HG02938 (cell line): ENCODE data around the gene ATP6V1A.

ENCODE experiments used
- ATAC-seq: cut with Tn5 transposase; IDR thresholded peaks from one replicate; pipeline ENCODE4 v1.9.1; 2021; ENCODE audit warnings: mild to moderate bottlenecking, moderate library complexity; ENCODE audit not compliant: unreplicated experiment

The ATP6V1A gene

GRCh38 chr3:113746548-113747282, at the start of gene ATP6V1A:
Gene ATP6V1A (plus strand): TSS chr3:113747035. CDS start chr3:113778754, 31,719 bp downstream.
- peak; percentile 34 for ATAC-seq

- no peak for ATAC-seq
Observed at GRCh38 chr3:113697500-113698090, 49.2 kb upstream of the ATP6V1A start.

- no peak for ATAC-seq
Observed at GRCh38 chr3:113698213-113698742, 48.6 kb upstream of the ATP6V1A start.

- no peak for ATAC-seq
Observed at GRCh38 chr3:113698956-113699355, 47.9 kb upstream of the ATP6V1A start.

- no peak for ATAC-seq
Observed at GRCh38 chr3:113707835-113708234, 39.0 kb upstream of the ATP6V1A start.

GRCh38 chr3:113712129-113712528, 34.7 kb upstream of the ATP6V1A start:
- ATAC-seq, result no peak

GRCh38 chr3:113714702-113715101, 32.1 kb upstream of the ATP6V1A start:
- ATAC-seq, result no peak

GRCh38 chr3:113717308-113717707, 29.5 kb upstream of the ATP6V1A start:
- ATAC-seq, result no peak

GRCh38 chr3:113717818-113718217, 29.0 kb upstream of the ATP6V1A start:
- ATAC-seq, result no peak

- ATAC-seq, result no peak
Observed at GRCh38 chr3:113719294-113719693, 27.5 kb upstream of the ATP6V1A start.

GRCh38 chr3:113719758-113720157, 27.1 kb upstream of the ATP6V1A start:
- no peak for ATAC-seq

- ATAC-seq, result no peak
Observed at GRCh38 chr3:113721636-113722035, 25.2 kb upstream of the ATP6V1A start.

GRCh38 chr3:113728661-113729060, 18.2 kb upstream of the ATP6V1A start:
- ATAC-seq, result no peak

- no peak for ATAC-seq
Observed at GRCh38 chr3:113730550-113730949, 16.3 kb upstream of the ATP6V1A start.

GRCh38 chr3:113731694-113732093, 15.1 kb upstream of the ATP6V1A start:
- no peak for ATAC-seq

GRCh38 chr3:113736548-113737089, 10.2 kb upstream of the ATP6V1A start:
- peak; percentile 68 for ATAC-seq

- ATAC-seq, result no peak
Observed at GRCh38 chr3:113741086-113741485, 5.7 kb upstream of the ATP6V1A start.

- no peak for ATAC-seq
Observed at GRCh38 chr3:113741620-113742019, 5.2 kb upstream of the ATP6V1A start.

- ATAC-seq, result no peak
Observed at GRCh38 chr3:113743006-113743630, 3.7 kb upstream of the ATP6V1A start.

GRCh38 chr3:113744941-113745755, 1.7 kb upstream of the ATP6V1A start:
- peak; percentile 59 for ATAC-seq
